Measurements from ENCODE around the gene MBTPS1.

GRCh38 chr16:84103678-84104077, 13.1 kb downstream of the MBTPS1 start:
- no peak for TF ChIP-seq CTCF (IDR thresholded peaks at IDR 0.05)
- TF ChIP-seq EP300 (IDR thresholded peaks at IDR 0.05), result no peak
- no peak for TF ChIP-seq POLR2A (IDR thresholded peaks at IDR 0.05)
